H9 (cell line): ENCODE data around the gene INCENP. TPM values are rescaled to one million over a fixed set of nuclear protein-coding genes. Genes with fewer than 3 reads are reported as not detected.

Source experiments
- DNase-seq: peaks from one replicate; pipeline ENCODE4 v3.0.0-alpha.2; 2017
- H2AFZ ChIP-seq: one replicate; pipeline ENCODE4 v1.6.1; 2013; ENCODE audit warnings: mild to moderate bottlenecking, low read length, control low read depth, moderate library complexity
- H2AK5ac ChIP-seq: 2 replicates; pipeline ENCODE4 v1.6.1; 2013; ENCODE audit warnings: low read length, control low read depth, mixed read lengths; ENCODE audit not compliant: insufficient read length
- H2BK120ac ChIP-seq: one replicate; pipeline ENCODE4 v1.6.1; 2013; ENCODE audit warnings: low read depth, mild to moderate bottlenecking, low read length, control low read depth, inconsistent platforms; ENCODE audit not compliant: poor library complexity, severe bottlenecking
- H2BK12ac ChIP-seq: 2 replicates; pipeline ENCODE4 v1.6.1; 2013; ENCODE audit warnings: low read length, control low read depth, mixed read lengths, low read depth; ENCODE audit not compliant: insufficient read length
- H2BK15ac ChIP-seq: 2 replicates; pipeline ENCODE4 v1.6.1; 2013; ENCODE audit warnings: low read depth, low read length, control low read depth
- H2BK20ac ChIP-seq: one replicate; pipeline ENCODE4 v1.6.1; 2013; ENCODE audit warnings: low read depth, mild to moderate bottlenecking, low read length, control low read depth, inconsistent platforms; ENCODE audit not compliant: poor library complexity, severe bottlenecking
- H2BK5ac ChIP-seq: 2 replicates; pipeline ENCODE4 v1.6.1; 2013; ENCODE audit warnings: low read length, control low read depth, mixed read lengths; ENCODE audit not compliant: insufficient read length
- H3K14ac ChIP-seq: 2 replicates; pipeline ENCODE4 v1.6.1; 2013; ENCODE audit warnings: low read length, control low read depth; ENCODE audit not compliant: insufficient read depth
- H3K18ac ChIP-seq: 2 replicates; pipeline ENCODE4 v1.6.1; 2013; ENCODE audit warnings: low read depth, mild to moderate bottlenecking, mixed read lengths, low read length, control low read depth; ENCODE audit not compliant: insufficient read length
- H3K23ac ChIP-seq: 2 replicates; pipeline ENCODE4 v1.6.1; 2013; ENCODE audit warnings: low read length, control low read depth, mixed read lengths, low read depth; ENCODE audit not compliant: insufficient read length
- H3K23me2 ChIP-seq: 2 replicates; pipeline ENCODE4 v1.6.1; 2013; ENCODE audit warnings: low read depth, mild to moderate bottlenecking, mixed read lengths, low read length, control low read depth; ENCODE audit not compliant: insufficient read length, poor library complexity, severe bottlenecking
- H3K27ac ChIP-seq: 2 replicates; pipeline ENCODE4 v1.5.1; 2013; ENCODE audit warnings: low read length, control low read depth, mixed read lengths, low read depth; ENCODE audit not compliant: insufficient read length
- H3K27me3 ChIP-seq: 2 replicates; pipeline ENCODE4 v1.6.1; 2013; ENCODE audit warnings: low read length, control low read depth, inconsistent platforms; ENCODE audit not compliant: insufficient read depth
- H3K4ac ChIP-seq: 2 replicates; pipeline ENCODE4 v1.6.1; 2013; ENCODE audit warnings: low read depth, mild to moderate bottlenecking, control low read depth, inconsistent platforms, low read length, moderate library complexity
- H3K4me1 ChIP-seq: 2 replicates; pipeline ENCODE4 v1.6.1; 2013; ENCODE audit warnings: low read length, control low read depth, inconsistent platforms; ENCODE audit not compliant: insufficient read depth
- H3K4me2 ChIP-seq: 2 replicates; pipeline ENCODE4 v1.6.1; 2013; ENCODE audit warnings: low read length, control low read depth, mixed read lengths; ENCODE audit not compliant: insufficient read length, insufficient read depth
- H3K56ac ChIP-seq: 2 replicates; pipeline ENCODE4 v1.6.1; 2013; ENCODE audit warnings: low read depth, mild to moderate bottlenecking, mixed read lengths, low read length, control low read depth; ENCODE audit not compliant: insufficient read length
- H3K79me1 ChIP-seq: 2 replicates; pipeline ENCODE4 v1.6.1; 2013; ENCODE audit warnings: low read depth, mild to moderate bottlenecking, moderate library complexity, low read length, control low read depth, inconsistent platforms; ENCODE audit not compliant: insufficient read depth, poor library complexity, severe bottlenecking
- H3K79me2 ChIP-seq: 2 replicates; pipeline ENCODE4 v1.6.1; 2013; ENCODE audit warnings: low read length, control low read depth, inconsistent platforms; ENCODE audit not compliant: insufficient read depth
- H3K9ac ChIP-seq: 2 replicates; pipeline ENCODE4 v1.6.1; 2013; ENCODE audit warnings: low read length, control low read depth, mixed read lengths; ENCODE audit not compliant: insufficient read length; ENCODE audit errors: extremely low read depth
- H3K9me3 ChIP-seq: one replicate; pipeline ENCODE4 v1.6.1; 2013; ENCODE audit warnings: low read depth, low read length, inconsistent platforms; ENCODE audit not compliant: control insufficient read depth
- H3T11ph ChIP-seq: one replicate; pipeline ENCODE4 v1.6.1; 2013; ENCODE audit warnings: mild to moderate bottlenecking, low read length, control low read depth, inconsistent platforms
- H4K20me1 ChIP-seq: one replicate; pipeline ENCODE4 v1.6.1; 2013; ENCODE audit not compliant: control insufficient read depth, insufficient read length, insufficient read depth
- H4K5ac ChIP-seq: 2 replicates; pipeline ENCODE4 v1.6.1; 2013; ENCODE audit warnings: low read depth, mild to moderate bottlenecking, mixed read lengths, low read length, control low read depth; ENCODE audit not compliant: insufficient read length
- H4K8ac ChIP-seq: replicated peaks from 2 replicates; pipeline ENCODE4 v1.6.1; 2013; ENCODE audit warnings: low read length, control low read depth, mixed read lengths, low read depth; ENCODE audit not compliant: insufficient read length
- H4K91ac ChIP-seq: 2 replicates; pipeline ENCODE4 v1.6.1; 2013; ENCODE audit warnings: low read depth, mild to moderate bottlenecking, moderate library complexity, mixed read lengths, low read length, control low read depth; ENCODE audit not compliant: insufficient read length
- H3K27ac Mint-ChIP-seq, 3 experiments: 2 replicates in 2 of 3; 3 replicates in 1 of 3; pipeline ENCODE4 v1.8.0; 2020 to 2021; ENCODE audit warnings: mixed read lengths in 3 of 3, mild to moderate bottlenecking in 1 of 3, moderate library complexity in 1 of 3
- H3K27me3 Mint-ChIP-seq: 2 replicates; pipeline ENCODE4 v1.8.0; 2021; ENCODE audit warnings: low read depth, mild to moderate bottlenecking, moderate library complexity, mixed read lengths
- H3K36me3 Mint-ChIP-seq, 3 experiments: 2 replicates in 2 of 3; 3 replicates in 1 of 3; pipeline ENCODE4 v1.8.0; 2020 to 2021; ENCODE audit warnings: low read depth in 3 of 3, mixed read lengths in 3 of 3; ENCODE audit not compliant: insufficient read depth in 1 of 3
- H3K4me1 Mint-ChIP-seq, 2 experiments: 2 replicates each; pipeline ENCODE4 v1.8.0; 2020; ENCODE audit warnings: mixed read lengths in 2 of 2
- H3K4me3 Mint-ChIP-seq, 2 experiments: 2 replicates in 1 of 2; 3 replicates in 1 of 2; pipeline ENCODE4 v1.8.0; 2020 to 2021; ENCODE audit warnings: mild to moderate bottlenecking in 2 of 2, mixed read lengths in 2 of 2, moderate library complexity in 1 of 2
- H3K9me3 Mint-ChIP-seq, 2 experiments: 2 replicates in 1 of 2; 3 replicates in 1 of 2; pipeline ENCODE4 v1.8.0; 2020; ENCODE audit warnings: mild to moderate bottlenecking in 2 of 2, mixed read lengths in 2 of 2, moderate library complexity in 1 of 2
- CTCF ChIP-seq: fragments of 200-600 bp; sonication (generic); conservative IDR thresholded peaks from 3 replicates; pipeline ENCODE4 v1.8.0; 2021; ENCODE audit warnings: antibody characterized with exemption, mild to moderate bottlenecking
- WGBS: extraction: QIAGEN DNeasy Blood & Tissue Kit; methylation state at CpG from one replicate; pipeline ENCODE4 v1.1.7; 2013; ENCODE audit warnings: missing lambda C conversion rate, low lambda C conversion rate, mixed read lengths; ENCODE audit not compliant: insufficient read length; ENCODE audit errors: extremely low coverage; 5-methylcytosine and 5-hydroxymethylcytosine counted together
- total RNA-seq: library from RNA; stranded (reverse); gene quantifications from 2 replicates; pipeline ENCODE4 v1.2.1, GENCODE V29; 2021

The INCENP gene
- total RNA-seq, 1 experiment from 2014 or later, result 99.9 TPM

GRCh38 chr11:62138630-62139425 is 15.0 kb downstream of the INCENP start:
- Mint-ChIP-seq H3K4me1 (no peaks in the 10 kb centered on the region), H3K27ac (no peak overlapping the region; a peak in 1 of 7 replicates), H3K9me3 (no peaks in the 10 kb centered on the region), H3K4me3 (no peak overlapping the region), H3K27me3 (no peaks in the 10 kb centered on the region), H3K36me3 (peaks cover 31 to 88% (median 73%) of the 10 kb centered on the region in 3 experiments; a peak in 6 of 7 replicates)
- Histone ChIP-seq H3K4me2 (no peak overlapping the region), H3K23ac (no peak overlapping the region), H3K4me1 (no peaks in the 10 kb centered on the region), H3T11ph (no peak overlapping the region), H3K79me2 (peaks cover 5% of the 10 kb centered on the region; the same call in 1 of the 2 replicates), H2AK5ac (no peak overlapping the region), H2BK12ac (no peak overlapping the region), H3K27ac (no peak overlapping the region), H2BK5ac (no peak overlapping the region), H3K23me2 (no peaks in the 10 kb centered on the region), H3K4ac (no peak overlapping the region), H2BK120ac (no peak overlapping the region), H4K5ac (no peak overlapping the region), H2AFZ (no peak overlapping the region), H3K56ac (no peak overlapping the region), H4K91ac (no peak overlapping the region), H4K8ac (no peak overlapping the region), H3K9me3 (no peaks in the 10 kb centered on the region), H3K27me3 (no peaks in the 10 kb centered on the region), H4K20me1 (no peaks in the 10 kb centered on the region), H3K18ac (no peak overlapping the region), H3K14ac (no peak overlapping the region), H2BK20ac (no peak overlapping the region), H2BK15ac (no peak overlapping the region), H3K9ac (no peak overlapping the region), H3K79me1 (peaks cover 5% of the 10 kb centered on the region)
- TF ChIP-seq CTCF, result no peak
- no CpG with 5 or more reads among the region's 17 CpGs for WGBS
- DNase-seq, result peak; percentile 22
